HG03135 (cell line): ENCODE results near the gene GALNT6.

Source experiments
- ATAC-seq: cut with Tn5 transposase; IDR thresholded peaks from one replicate; pipeline ENCODE4 v1.9.1; 2021; ENCODE audit warnings: mild to moderate bottlenecking, moderate library complexity; ENCODE audit not compliant: unreplicated experiment

GALNT6 gene

DNA sequence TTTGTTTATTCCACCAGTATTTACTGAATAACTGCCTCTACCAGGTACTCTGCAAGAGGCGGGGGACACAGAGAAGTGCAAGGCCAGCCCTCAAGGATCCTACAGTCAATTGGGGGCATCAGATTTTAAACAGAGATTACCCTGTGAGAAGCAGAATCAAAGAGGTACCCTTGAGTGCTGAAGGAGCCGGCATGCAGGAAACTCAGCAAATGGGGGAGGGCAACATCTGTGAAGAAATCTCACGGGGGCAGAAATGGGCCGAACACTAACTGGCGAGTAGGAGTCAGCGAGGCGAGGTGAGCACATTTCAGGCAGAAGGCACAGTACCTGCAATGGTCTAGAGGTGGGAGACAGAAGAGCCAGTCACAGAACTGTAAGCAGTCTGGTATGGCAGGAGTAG, 9.0 kb downstream of the GALNT6 start:
- ATAC-seq: no peak

DNA sequence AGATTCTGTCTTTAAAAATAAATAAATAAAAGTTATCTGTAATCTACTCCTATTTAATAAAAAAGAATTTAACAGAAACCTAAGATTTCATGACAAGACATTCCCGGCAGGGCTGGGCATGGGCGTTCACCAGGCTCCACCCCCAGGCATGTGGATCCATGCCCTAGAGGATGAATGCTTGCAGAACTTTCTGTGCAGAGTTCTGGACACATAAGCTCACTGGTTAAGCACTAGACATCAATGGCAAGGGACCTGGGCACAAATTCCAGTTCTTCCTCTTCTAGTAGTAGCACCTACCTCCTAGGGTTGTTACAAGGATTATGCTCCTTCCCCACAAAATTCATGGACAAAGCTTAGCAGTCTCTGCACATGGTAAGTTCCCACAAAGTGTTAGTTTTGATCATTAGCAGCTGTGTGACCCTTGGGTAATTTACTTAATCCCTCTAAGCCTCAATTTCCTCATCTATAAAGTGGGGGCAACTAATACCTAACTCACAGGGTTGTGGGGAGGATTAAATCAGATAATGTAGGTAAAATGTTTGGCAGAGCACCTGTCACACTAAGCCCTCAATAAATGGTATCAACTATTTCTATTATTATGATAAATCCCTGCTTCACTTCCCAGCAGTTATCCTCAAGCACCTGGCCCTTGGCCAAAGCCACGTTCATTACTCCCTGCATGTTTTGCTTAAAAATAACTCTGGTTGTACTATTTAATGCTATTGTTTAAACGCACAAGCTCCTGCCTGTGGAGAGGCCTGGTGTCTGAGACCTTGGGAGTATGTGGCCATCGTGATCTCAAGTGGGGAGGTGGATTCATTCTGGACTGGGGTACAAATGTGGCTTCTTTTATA, 9.8 kb downstream of the GALNT6 start:
- ATAC-seq: no peak

DNA sequence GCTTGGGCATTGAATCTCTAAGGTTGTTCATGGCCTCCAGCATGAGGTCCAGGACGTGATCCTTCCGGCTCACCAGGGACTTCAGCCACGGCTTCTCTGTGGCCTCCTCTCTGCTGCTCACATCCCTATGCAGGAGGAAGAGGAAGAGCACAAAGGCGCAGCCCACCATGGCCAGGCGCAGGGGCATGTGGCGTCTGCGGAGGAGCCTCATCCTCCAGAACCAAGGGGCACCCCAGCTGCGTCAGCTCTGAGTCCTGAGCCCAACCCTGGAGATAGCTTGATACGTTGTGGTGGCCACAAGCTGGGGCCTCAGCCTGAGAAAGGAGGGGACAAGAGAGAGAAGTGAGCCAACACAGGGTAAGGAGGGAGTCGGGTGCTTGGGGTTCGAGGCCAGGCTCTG, 11.6 kb downstream of the GALNT6 start:
- ATAC-seq: no peak

DNA sequence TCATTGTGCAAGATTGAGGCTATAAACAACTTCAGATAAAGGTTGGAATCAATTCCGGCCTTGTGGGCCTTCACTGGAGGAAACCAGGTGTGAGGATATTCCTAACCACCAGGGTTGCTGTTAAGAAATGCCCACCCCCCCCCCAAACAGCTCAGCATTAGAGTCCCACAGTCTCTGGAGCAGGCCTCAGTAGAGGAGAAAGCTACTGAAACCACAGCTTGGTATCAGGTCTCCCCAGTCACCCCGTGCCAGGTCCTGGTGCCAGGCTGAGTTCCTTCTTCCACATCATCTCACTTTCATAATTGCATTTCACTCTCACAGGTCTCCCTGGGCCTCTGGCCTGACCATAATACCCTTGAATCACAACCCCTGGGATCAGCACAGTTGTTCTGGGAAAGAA, 12.5 kb downstream of the GALNT6 start:
- ATAC-seq: no peak

DNA sequence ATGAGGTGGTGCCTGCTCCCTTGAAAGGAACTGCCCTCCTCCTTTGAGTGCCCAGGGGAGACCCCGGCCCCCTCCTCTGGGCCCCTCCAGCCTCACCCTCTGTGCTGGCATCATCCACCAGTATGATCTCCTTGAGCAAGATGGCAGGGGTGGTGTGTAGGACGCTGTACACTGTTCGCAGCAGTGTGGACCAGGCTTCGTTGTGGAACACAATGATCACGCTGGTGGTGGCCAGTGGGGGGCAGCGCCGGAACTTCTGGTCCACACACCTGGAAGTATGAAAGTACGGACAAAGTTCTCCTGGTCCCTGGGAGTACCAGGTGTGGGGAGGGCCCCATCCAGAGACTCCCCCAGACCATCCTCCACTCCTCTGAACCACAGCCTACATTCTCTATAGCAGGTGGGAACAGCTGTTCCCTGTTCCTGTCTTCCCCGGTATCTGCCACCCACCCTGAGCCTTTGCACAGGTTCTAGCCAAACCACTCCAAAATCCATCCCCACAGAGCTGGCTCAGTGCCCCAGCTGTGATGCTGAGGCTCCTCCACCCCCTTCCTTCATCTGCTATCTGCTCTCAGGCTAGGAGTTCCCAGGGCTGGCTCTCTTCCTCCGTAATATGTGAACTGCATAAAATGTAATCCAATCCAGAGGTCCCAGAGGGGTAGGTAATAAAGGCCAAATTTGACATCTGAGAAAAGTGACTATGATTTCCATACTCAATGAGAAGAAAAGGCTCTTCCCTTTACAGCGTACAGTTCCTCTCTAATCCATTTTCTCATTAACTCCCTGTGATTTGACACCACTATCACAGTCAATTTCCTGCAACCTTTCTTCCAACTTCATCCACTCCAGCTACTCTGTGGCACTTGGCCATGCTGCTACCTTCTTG, 13.9 kb downstream of the GALNT6 start:
- ATAC-seq: no peak

DNA sequence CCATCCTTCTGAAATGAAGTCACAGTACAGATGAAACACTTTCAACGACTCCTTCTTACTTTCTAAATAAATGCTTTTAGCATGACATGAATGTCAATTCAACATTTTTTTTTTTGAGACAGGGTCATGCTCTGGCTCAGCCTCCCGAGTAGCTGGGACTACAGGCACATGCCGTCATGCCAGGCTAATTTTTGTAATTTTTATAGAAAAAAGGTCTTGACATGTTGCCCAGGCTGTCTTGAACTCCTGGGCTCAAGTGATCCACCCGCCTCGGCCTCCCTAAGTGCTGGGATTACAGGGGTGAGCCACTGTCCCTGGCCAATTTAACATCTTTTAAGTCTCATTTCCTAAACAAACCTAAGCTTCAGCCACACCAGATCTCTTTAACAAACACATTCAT, 16.4 kb downstream of the GALNT6 start:
- no peak for ATAC-seq

DNA sequence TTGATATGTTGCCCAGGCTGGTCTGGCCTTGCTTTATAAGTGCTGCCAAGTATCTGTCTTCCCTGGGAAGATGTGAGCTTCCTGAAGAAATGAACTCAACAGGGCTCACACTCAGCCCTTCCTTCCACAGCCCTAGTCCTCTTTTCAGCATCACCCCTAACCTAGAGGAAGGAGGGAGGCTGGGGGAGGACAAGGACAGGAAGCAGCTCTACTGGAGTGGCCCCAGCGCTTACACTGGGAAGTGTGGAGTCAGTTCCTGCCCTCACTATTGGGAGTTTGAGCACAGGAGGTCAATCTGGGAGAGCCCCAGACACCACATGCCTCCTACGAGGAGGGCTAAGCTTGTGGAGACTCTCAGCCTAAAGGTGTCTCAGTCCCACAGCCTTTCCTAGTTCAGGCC, 16.8 kb downstream of the GALNT6 start:
- ATAC-seq: no peak

DNA sequence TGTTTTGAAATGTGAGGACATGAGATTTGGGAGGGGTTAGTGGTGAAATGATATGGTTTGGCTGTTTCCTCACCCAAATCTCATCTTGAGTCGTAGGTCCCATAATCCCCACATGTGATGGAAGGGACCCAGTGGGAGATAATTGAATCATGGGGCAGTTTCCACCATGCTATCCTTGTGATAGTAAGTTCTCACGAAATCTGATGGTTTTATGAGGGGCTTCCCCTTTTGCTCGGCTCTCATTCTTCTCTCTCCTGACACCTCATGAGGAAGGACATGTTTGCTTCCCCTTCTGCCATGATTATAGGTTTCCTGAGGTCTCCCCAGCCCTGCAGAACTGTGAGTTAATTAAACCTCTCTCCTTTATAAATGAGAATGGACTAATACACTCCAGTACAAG, 18.0 kb downstream of the GALNT6 start:
- ATAC-seq: no peak

DNA sequence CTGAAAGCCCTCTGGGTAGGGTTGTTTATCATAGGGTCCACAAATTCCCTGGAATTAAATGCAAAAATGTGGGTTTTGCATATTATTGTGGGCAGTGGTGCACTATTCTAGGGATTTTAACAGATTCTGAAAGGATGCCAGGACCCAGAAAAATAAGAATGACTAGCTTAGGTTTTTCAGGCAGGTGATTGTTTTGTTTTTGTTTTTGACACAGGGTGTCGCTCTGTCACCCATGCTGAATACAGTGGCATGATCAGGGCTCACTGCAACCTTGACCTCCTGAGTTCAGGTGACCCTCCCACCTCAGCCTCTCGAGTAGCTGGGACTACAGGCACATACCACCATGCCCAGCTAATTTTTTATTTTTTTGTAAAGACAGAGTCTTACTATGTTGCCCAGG, 19.2 kb downstream of the GALNT6 start:
- no peak for ATAC-seq

DNA sequence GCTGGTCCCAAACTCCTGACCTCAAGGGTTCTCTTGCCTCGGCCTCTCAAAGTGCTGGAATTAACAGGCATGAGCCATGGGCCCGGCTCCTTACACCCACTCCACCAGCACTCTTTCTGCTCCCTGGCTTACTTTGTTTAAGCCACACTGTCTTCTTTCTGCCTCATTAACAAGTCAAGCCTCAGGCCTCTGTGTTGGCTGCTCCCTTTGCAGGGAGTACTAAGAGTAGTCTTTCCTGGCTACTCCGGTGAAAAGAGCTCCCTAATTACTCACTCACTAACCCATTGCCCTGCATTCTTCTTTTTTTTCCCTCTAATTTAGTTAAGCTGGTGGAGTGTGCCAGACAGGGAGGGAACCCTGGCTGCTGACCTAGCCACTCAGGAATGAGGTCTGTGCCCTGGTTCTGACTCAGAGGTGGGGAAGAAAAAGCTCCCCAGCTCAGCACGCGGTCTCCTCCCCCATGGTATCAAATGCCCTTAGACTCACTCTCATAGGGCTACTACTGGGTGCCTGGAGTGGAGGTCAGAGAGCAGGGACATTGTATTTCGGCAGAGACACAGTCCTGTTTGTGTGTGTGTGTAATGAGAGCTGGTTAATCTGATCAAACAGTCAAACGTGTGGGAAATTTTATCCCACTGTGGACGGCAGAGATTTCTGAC, 19.8 kb downstream of the GALNT6 start:
- no peak for ATAC-seq

DNA sequence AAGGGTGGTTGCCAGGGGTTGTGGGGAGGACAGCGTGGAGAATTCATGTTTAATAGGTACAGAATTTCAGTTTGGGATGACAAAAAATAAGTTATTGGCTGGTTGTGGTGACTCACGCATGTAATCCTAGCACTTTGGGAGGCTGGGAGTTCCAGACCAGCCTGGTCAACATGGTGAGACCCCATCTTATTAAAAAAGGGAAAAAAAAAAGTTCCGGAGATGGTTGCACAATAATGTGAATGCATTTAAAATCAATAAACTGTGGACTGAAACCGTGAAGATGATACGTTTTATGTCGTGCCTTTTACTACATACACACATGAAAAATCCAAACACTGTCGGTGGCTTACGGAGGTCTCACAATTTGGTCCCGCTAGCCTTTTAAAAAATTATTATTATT, 20.5 kb downstream of the GALNT6 start:
- ATAC-seq: no peak

DNA sequence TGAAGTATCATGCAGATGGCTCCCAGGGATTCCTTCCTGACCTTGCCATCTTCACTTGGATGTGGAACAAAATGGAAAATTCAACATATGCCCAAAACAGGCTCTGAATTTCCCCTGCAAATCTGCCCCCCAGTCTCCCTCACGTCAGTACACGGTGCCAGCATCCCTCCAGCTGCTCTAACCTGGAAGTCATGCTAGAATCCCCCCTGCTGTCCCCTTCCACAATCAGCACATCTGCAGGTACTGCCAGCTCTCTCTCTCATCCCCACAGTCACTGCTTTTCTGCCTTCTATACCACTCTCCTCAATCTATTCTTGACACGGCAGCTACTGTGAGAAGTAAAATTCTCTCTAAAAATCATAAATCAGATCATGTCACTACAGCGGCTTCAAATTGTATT, 21.6 kb downstream of the GALNT6 start:
- ATAC-seq: no peak

DNA sequence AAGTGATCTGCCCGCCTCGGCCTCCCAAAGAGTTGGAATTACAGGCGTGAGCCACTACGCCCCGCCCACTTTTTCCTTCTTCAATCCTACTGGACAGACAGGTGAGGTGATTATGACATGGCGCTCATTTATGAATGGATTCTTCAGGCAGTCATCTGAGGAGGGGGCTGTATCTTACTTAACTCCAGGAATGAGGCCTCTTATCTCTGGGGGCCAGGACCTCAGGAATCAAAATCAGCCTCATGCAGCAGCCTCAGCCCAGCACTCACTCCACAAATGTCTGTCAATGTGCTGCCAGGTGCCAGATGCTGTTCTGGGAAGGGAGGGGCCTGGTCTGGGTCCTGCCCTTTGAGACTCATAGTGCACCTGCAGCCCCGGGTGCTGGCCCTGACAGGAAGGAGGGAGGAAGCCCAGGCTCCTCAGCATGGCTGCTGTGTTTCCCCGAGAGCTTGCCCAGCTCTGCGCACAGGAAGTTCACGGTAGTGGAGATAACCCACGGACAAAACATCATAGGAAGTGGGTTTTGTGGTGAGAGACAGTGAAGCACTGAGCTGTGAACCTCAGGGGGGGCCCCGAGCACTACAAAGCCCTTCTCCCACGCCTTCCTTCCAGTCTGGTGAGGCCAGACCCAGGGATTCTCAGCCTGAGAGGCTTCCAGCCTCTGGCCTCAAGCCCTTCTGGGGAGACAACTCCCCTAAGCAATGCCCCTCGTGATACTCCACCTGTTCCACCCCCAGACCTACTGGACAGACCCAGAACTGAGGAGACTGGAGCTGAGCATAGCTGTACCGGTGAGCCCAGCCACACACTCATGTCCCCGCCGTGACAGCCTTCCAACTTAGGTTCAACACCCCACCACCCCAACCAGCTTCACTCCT, 22.3 kb downstream of the GALNT6 start:
- peak; percentile 99 for ATAC-seq

DNA sequence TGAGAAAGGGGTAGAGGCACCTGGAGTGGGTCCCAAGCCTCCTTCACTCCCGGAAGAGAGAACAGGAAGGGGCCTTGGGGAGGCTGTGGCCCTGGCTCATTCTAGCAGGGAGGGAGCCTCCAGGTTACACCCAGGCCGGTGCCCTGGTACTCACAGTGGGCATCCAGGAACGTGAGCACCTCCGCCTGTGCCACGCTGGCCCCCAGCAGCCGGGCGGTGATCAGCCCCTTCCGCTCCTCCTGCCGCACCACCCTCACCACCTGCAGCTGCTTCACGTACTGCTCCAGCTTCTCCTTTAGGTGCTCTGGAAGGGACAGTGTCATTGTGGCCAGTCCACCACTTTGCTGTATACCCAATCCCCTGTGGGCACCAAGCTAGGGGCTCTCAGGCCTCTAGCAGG, 25.9 kb downstream of the GALNT6 start:
- no peak for ATAC-seq

DNA sequence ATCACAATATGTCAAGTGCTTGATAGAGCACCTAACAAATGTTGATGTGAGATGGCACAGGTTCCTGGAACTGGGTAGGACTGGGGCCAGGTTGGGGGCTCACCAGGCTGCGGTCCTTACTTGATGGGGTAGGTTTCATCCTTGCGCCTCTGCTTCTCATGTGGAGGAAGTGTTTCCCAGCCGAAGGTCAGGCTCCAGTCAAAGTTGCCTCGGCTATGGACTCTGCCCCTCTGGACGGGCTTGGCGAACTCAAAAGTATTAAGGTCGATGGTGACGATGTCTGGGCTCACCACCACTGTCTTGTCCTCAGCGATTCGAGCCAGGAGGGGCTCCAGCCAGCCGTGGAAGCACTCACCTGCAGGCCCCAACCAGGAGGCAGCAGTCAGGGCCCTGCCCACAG, 27.2 kb downstream of the GALNT6 start:
- ATAC-seq: no peak

DNA sequence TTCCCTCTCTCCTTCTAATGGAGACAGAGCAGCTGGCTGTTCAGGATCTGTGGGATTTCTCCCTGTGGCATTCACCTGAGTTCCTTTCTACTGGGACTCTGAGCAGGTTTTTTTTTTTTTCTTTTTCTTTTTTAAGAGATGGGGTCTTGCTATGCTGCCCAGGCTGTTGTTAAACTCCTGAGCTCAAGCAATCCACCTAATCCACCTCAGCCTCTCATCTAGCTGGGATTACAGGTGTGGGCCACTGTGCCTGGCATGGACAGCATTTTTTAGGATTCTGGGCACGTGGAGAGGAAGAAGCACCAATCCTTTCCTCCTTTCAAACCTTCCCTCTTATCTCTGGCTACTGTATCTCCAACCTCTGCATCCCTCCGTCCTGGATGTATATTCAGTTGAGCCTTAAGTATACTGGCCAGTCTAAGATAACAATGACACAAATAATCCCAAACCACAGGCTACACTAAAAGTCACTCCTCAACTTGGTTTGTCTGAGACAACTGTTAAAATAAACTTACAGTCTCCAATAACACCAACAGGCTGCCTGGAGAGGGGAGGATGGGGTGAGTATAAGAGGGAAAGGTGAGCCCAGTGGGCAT, 28.4 kb downstream of the GALNT6 start:
- no peak for ATAC-seq

DNA sequence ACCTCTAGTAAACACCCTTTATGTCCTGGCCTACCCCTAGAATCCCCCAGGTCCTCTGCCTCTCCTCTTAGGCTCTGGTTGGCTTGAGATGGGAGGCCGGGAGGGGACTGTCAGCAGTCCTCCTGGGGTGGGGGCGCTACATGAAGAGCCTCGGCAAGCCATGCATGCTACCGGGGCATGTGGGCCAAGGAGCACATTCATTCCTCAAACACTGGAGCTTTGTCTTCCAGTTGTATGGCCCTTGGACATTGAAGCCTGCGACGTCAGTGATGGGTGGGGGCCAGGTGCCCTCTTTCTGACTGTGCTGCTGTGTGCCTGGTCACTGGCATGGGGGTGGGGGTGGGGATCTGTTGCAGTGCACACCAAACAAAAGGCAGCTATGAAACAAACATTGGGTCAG, 28.9 kb downstream of the GALNT6 start:
- ATAC-seq: no peak

DNA sequence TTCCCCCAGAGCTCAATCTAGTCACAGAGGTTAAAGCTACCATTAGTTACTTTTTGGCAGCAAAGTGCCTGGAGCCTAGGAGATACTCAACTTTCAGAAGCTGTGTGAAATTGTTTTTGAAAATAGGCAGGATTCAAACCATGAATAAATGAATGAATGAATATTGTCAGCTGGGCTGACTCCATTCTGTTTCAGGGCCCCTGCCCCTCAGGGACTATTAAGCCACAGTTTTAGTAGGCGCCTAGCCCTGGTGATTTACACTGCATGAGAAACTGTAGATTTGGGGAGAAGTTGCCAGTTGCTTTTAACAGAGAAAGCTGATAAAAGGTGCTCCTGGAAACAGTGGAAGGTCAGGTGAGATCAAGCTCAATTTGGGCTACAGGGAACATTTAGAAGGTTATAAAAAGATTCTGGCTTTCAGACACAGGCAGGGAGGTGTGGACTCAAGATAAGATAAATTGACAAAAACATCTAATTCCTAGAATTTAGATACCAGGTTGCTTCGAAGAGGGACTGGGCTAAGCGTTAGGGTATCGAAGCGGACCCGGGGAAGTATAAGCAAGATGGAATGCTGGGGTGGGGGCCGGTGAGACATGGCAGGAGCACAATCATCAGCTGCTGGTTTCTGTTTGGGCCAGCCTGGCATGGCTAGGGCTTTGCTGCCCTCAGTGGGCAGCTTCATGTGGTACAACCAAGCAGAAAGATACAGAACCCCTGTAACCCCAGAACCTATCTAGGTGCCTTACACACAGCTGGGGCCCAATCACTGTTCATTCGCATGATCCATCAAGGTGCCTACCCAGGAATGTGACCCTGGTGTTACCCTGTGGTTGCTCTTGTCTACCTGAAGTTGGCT, 29.8 kb downstream of the GALNT6 start:
- no peak for ATAC-seq

DNA sequence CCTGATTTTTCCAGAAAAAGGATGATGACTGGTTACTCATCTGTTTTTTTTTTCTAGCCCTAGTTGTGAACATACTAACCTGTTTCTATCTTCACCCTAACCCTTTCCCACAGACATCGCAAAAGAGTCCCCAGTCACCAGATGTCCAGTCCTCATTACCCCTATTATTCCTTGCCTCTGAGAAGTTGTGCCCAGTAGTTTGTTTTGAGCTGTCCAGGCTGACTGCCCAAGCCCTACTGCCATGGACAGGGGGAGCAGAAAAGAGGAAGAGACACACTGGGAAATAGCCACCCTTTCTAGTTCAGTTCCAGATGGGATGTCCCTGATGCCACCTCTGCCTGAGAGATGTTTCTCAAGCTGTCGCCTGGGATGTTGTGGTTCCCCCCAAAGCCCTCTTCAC, 30.9 kb downstream of the GALNT6 start:
- ATAC-seq: no peak
